Tibial nerve (tissue), 4 donors: ENCODE data around the gene BMPR1B. TPM values are rescaled to one million over a fixed set of nuclear protein-coding genes. Genes with fewer than 3 reads are reported as not detected.

ENCODE experiments used
- DNase-seq, 2 donors: peaks; one replicate each; pipeline ENCODE4 v3.0.0-alpha.2; 2019; ENCODE audit warnings: low spot score in 2 of 2
- H3K27ac ChIP-seq, 4 donors: fragments of 200-600 bp; sonication (generic) in 3 of 4; one replicate each; pipeline ENCODE4 v1.5.1; 2017 to 2019; ENCODE audit warnings: mild to moderate bottlenecking in 1 of 4
- H3K27me3 ChIP-seq, 2 donors: fragments of 200-600 bp; sonication (generic) in 1 of 2; one replicate each; pipeline versions ENCODE4 v1.5.1 to v1.6.0; 2017 to 2019
- H3K36me3 ChIP-seq, 3 donors: fragments of 200-600 bp; sonication (generic); one replicate each; pipeline ENCODE4 v1.5.1; 2018 to 2019
- H3K4me1 ChIP-seq, 4 donors: fragments of 200-600 bp; sonication (generic) in 3 of 4; one replicate each; pipeline ENCODE4 v1.5.1; 2017 to 2019
- H3K4me3 ChIP-seq, 4 donors: fragments of 200-600 bp; sonication (generic) in 3 of 4; one replicate each; pipeline ENCODE4 v1.5.1; 2017 to 2019; ENCODE audit warnings: mild to moderate bottlenecking in 1 of 4, moderate library complexity in 1 of 4
- H3K9me3 ChIP-seq, 4 donors: fragments of 200-600 bp; sonication (generic) in 3 of 4; one replicate each; pipeline ENCODE4 v1.5.1; 2017 to 2019
- CTCF ChIP-seq, 5 experiments: fragments of 200-600 bp in 3 of 5; fragments of 450-650 bp in 2 of 5; sonication (generic) in 3 of 5; IDR thresholded peaks; one replicate each; pipeline ENCODE4 v1.5.1; 2016 to 2019; ENCODE audit warnings: antibody characterized with exemption in 5 of 5, mild to moderate bottlenecking in 3 of 5, moderate library complexity in 2 of 5
- EP300 ChIP-seq, 2 donors: sonication (generic); formaldehyde crosslinking; IDR thresholded peaks; one replicate each; pipeline ENCODE4 v1.6.1; 2017; ENCODE audit warnings: antibody characterized with exemption in 2 of 2, mild to moderate bottlenecking in 1 of 2
- POLR2A ChIP-seq, 2 donors: fragments of 450-650 bp; IDR thresholded peaks; one replicate each; pipeline ENCODE4 v1.6.1; 2017; ENCODE audit warnings: antibody characterized with exemption in 2 of 2, mild to moderate bottlenecking in 2 of 2, moderate library complexity in 2 of 2
- WGBS, 2 donors: methylation state at CpG; one replicate each; pipeline ENCODE4 v1.1.5; 2018; 5-methylcytosine and 5-hydroxymethylcytosine counted together
- total RNA-seq, 4 donors: library from RNA; depleted of rRNA; stranded (reverse); fragments of >200 nt; gene quantifications; one replicate each; pipeline ENCODE4 v1.1.0, GENCODE V29; 2016

Gene BMPR1B
- total RNA-seq, 4 donors from 2014 or later, result 9.3 to 32.1 (median 26.1) TPM

- H3K27me3 ChIP-seq, result no peaks in the 10 kb centered on the region
- H3K27ac ChIP-seq, result no peak overlapping the region
- WGBS, 2 donors, result 74 to 83% methylated on average over 3 of the region's 3 CpGs
- DNase-seq, result no peak
- TF ChIP-seq CTCF (IDR thresholded peaks at IDR 0.05) (no peak), POLR2A (IDR thresholded peaks at IDR 0.05) (no peak), EP300 (IDR thresholded peaks at IDR 0.05) (no peak)
- no peaks in the 10 kb centered on the region for H3K36me3 ChIP-seq
- no peaks in the 10 kb centered on the region for H3K9me3 ChIP-seq
- H3K4me3 ChIP-seq, result no peak overlapping the region
- peaks cover 0 to 5% (median 0%) of the 10 kb centered on the region in 4 donors for H3K4me1 ChIP-seq
Measured at GRCh38 chr4:95080969-95081368, 323.2 kb downstream of the BMPR1B start.

GRCh38 chr4:95084584-95084983 lies 326.8 kb downstream of the BMPR1B start:
- no peaks in the 10 kb centered on the region for H3K9me3 ChIP-seq
- H3K4me1 ChIP-seq, result peaks cover 0 to 14% (median 0%) of the 10 kb centered on the region in 4 donors
- no peak overlapping the region for H3K27ac ChIP-seq
- WGBS, 2 donors, result 87 to 95% methylated on average over 3 of the region's 3 CpGs
- H3K36me3 ChIP-seq, result no peaks in the 10 kb centered on the region
- no peak for TF ChIP-seq POLR2A (IDR thresholded peaks at IDR 0.05)
- no peak for TF ChIP-seq EP300 (IDR thresholded peaks at IDR 0.05)
- no peak for TF ChIP-seq CTCF (IDR thresholded peaks at IDR 0.05)
- H3K4me3 ChIP-seq, result no peak overlapping the region
- no peaks in the 10 kb centered on the region for H3K27me3 ChIP-seq
- DNase-seq, result no peak

GRCh38 chr4:95085124-95085833 lies 327.5 kb downstream of the BMPR1B start:
- H3K36me3 ChIP-seq, result no peaks in the 10 kb centered on the region
- 83 to 86% methylated on average over 7 of the region's 7 CpGs for WGBS, 2 donors
- H3K9me3 ChIP-seq, result no peaks in the 10 kb centered on the region
- H3K4me3 ChIP-seq, result no peak overlapping the region
- TF ChIP-seq EP300 (IDR thresholded peaks at IDR 0.05) (no peak), POLR2A (IDR thresholded peaks at IDR 0.05) (no peak), CTCF (IDR thresholded peaks at IDR 0.05) (no peak)
- H3K27ac ChIP-seq, result no peak overlapping the region
- no peaks in the 10 kb centered on the region for H3K27me3 ChIP-seq
- DNase-seq, result no peak
- H3K4me1 ChIP-seq, result peaks cover 0 to 14% (median 0%) of the 10 kb centered on the region in 4 donors

GRCh38 chr4:95086551-95086950 lies 328.8 kb downstream of the BMPR1B start:
- no peaks in the 10 kb centered on the region for H3K36me3 ChIP-seq
- no peak overlapping the region for H3K27ac ChIP-seq
- no peak for TF ChIP-seq CTCF (IDR thresholded peaks at IDR 0.05)
- no peak for TF ChIP-seq POLR2A (IDR thresholded peaks at IDR 0.05)
- no peak for TF ChIP-seq EP300 (IDR thresholded peaks at IDR 0.05)
- no peak overlapping the region for H3K4me3 ChIP-seq
- H3K9me3 ChIP-seq, result no peaks in the 10 kb centered on the region
- H3K4me1 ChIP-seq, result peaks cover 0 to 18% (median 0%) of the 10 kb centered on the region in 4 donors
- no peak for DNase-seq
- H3K27me3 ChIP-seq, result no peaks in the 10 kb centered on the region
- 64 to 76% methylated on average over 1 of the region's 1 CpG for WGBS, 2 donors

GRCh38 chr4:95087657-95088455 lies 330.1 kb downstream of the BMPR1B start:
- H3K36me3 ChIP-seq, result no peaks in the 10 kb centered on the region
- TF ChIP-seq EP300 (IDR thresholded peaks at IDR 0.05) (no peak), CTCF (IDR thresholded peaks at IDR 0.05) (no peak), POLR2A (IDR thresholded peaks at IDR 0.05) (no peak)
- no peak overlapping the region for H3K4me3 ChIP-seq
- 92 to 95% methylated on average over 2 of the region's 2 CpGs for WGBS, 2 donors
- no peaks in the 10 kb centered on the region for H3K9me3 ChIP-seq
- no peaks in the 10 kb centered on the region for H3K27me3 ChIP-seq
- peak overlapping the region in 1 of 4 donors; percentile 12 for H3K27ac ChIP-seq
- no peak for DNase-seq
- H3K4me1 ChIP-seq, result peaks cover 0 to 28% (median 2%) of the 10 kb centered on the region in 4 donors
